ENCODE measurements around the gene GAL3ST1. TPM values are rescaled to one million over a fixed set of nuclear protein-coding genes. Genes with fewer than 3 reads are reported as not detected.

Gene GAL3ST1
- total RNA-seq, 5 donors from 2014 or later (not counting 1 experiment from before 2014, with no cell fraction given) = 1.1 to 1.5 (median 1.5) TPM; not detected in 2

GRCh38 chr22:30521368-30522156, 52.9 kb downstream of the GAL3ST1 start:
- POLR2A ChIA-PET = no interaction called here
- CTCF ChIA-PET = no interaction called here
- WGBS (ENCODE audit: insufficient coverage) = 76% methylated on average over 3 of the region's 5 CpGs

DNA sequence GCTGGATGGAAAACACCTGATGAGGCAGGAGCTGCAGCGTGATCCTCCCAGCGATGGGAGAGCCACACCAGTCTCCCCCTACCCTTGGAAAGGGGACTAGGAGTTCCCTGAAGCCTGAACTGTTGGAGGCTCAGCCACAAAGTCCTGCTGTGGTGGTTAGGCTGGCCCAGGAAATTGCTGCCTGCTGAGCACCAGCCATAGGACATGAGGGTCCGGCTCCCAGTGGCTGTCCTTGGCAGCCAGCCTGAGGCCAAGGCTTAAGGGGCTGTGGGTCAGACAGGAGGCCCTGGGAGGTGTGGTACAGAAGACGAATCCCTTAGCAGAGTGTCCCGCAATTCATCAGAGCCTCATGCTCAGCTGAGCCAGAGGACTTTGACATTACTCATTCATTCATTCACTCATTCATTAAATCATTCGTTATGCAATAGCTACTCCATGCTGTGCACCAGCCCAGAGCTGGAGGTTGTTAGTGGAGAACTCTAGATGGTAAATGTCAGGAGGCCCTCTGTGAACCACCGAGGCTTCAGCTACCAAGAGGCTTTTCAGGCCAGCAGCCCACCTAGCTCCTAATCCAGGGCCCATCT, 54.5 kb downstream of the GAL3ST1 start:
- peaks cover 9 to 11% of the 10 kb centered on the region in 2 donors for H3K27me3 Mint-ChIP-seq
- ATAC-seq (replicated peaks in 1 of 4) (no peak), DNase-seq (no peak)
- Histone ChIP-seq H3K36me3 (ENCODE audit: control insufficient read depth in 2 of 2, extremely low read depth in 1 of 2, insufficient read depth in 1 of 2, low read length in 1 of 2) (no peaks in the 10 kb centered on the region), H3K4me1 (ENCODE audit: control insufficient read depth in 1 of 2, extremely low read depth in 1 of 2, insufficient read depth in 2 of 2, low read length in 2 of 2) (no peaks in the 10 kb centered on the region), H3K9me3 (no peaks in the 10 kb centered on the region), H3K27ac (ENCODE audit: low read length) (no peak overlapping the region), H3K27me3 (replicated peaks in 1 of 2; ENCODE audit: control insufficient read depth in 2 of 2, extremely low read depth in 1 of 2, insufficient read depth in 2 of 2, low read length in 1 of 2) (peaks cover 0 to 25% of the 10 kb centered on the region in 2 experiments), H3K4me3 (ENCODE audit: control insufficient read depth in 1 of 2, extremely low read depth in 1 of 2, low read length in 1 of 2) (no peak overlapping the region)
- ChIA-PET CTCF (no interaction called here), POLR2A (no interaction called here)
- no peak overlapping the region for H3K4me3 Mint-ChIP-seq
- H3K36me3 Mint-ChIP-seq = no peaks in the 10 kb centered on the region
- no peaks in the 10 kb centered on the region for H3K9me3 Mint-ChIP-seq
- H3K27ac Mint-ChIP-seq = no peak overlapping the region
- WGBS (ENCODE audit: insufficient coverage) = 75% methylated on average over 1 of the region's 7 CpGs
- H3K4me1 Mint-ChIP-seq = no peaks in the 10 kb centered on the region

More at GRCh38 chr22:30521368-30522156, 52.9 kb downstream of the GAL3ST1 start:
- Histone ChIP-seq H3K4me1 (ENCODE audit: control insufficient read depth in 1 of 2, extremely low read depth in 1 of 2, insufficient read depth in 2 of 2, low read length in 2 of 2) (no peaks in the 10 kb centered on the region), H3K4me3 (ENCODE audit: control insufficient read depth in 1 of 2, extremely low read depth in 1 of 2, low read length in 1 of 2) (no peak overlapping the region), H3K9me3 (no peaks in the 10 kb centered on the region), H3K27ac (ENCODE audit: low read length) (no peak overlapping the region), H3K36me3 (ENCODE audit: control insufficient read depth in 2 of 2, extremely low read depth in 1 of 2, insufficient read depth in 1 of 2, low read length in 1 of 2) (no peaks in the 10 kb centered on the region), H3K27me3 (replicated peaks in 1 of 2; ENCODE audit: control insufficient read depth in 2 of 2, extremely low read depth in 1 of 2, insufficient read depth in 2 of 2, low read length in 1 of 2) (peaks cover 0 to 35% of the 10 kb centered on the region in 2 experiments)
- Mint-ChIP-seq H3K9me3 (no peaks in the 10 kb centered on the region), H3K4me1 (no peaks in the 10 kb centered on the region), H3K4me3 (no peak overlapping the region), H3K27me3 (peaks cover 9 to 15% of the 10 kb centered on the region in 2 donors), H3K36me3 (no peaks in the 10 kb centered on the region), H3K27ac (no peak overlapping the region)
- ATAC-seq (replicated peaks in 1 of 4) (no peak), DNase-seq (no peak)

GRCh38 chr22:30516731-30517130, 57.7 kb downstream of the GAL3ST1 start:
- Mint-ChIP-seq H3K4me1 (no peaks in the 10 kb centered on the region), H3K27me3 (peaks cover 2 to 7% of the 10 kb centered on the region in 2 donors), H3K4me3 (no peak overlapping the region), H3K27ac (no peak overlapping the region), H3K36me3 (no peaks in the 10 kb centered on the region), H3K9me3 (no peaks in the 10 kb centered on the region)
- Histone ChIP-seq H3K4me1 (ENCODE audit: control insufficient read depth in 1 of 2, extremely low read depth in 1 of 2, insufficient read depth in 2 of 2, low read length in 2 of 2) (no peaks in the 10 kb centered on the region), H3K4me3 (ENCODE audit: control insufficient read depth in 1 of 2, extremely low read depth in 1 of 2, low read length in 1 of 2) (no peak overlapping the region), H3K27me3 (replicated peaks in 1 of 2; ENCODE audit: control insufficient read depth in 2 of 2, extremely low read depth in 1 of 2, insufficient read depth in 2 of 2, low read length in 1 of 2) (peaks cover 0 to 6% of the 10 kb centered on the region in 2 experiments), H3K27ac (ENCODE audit: low read length) (no peak overlapping the region), H3K9me3 (no peaks in the 10 kb centered on the region), H3K36me3 (ENCODE audit: control insufficient read depth in 2 of 2, extremely low read depth in 1 of 2, insufficient read depth in 1 of 2, low read length in 1 of 2) (no peaks in the 10 kb centered on the region)
- ATAC-seq (replicated peaks in 1 of 4) (no peak), DNase-seq (no peak)
- ChIA-PET POLR2A (interaction anchor here in 1 of 2 donors (0.5 kb wide), 1 partner anchor 64 kb away, joined by 3 read pairs; no protein-coding TSS in a partner anchor), CTCF (interaction anchor here in 1 of 2 donors (1.0 kb wide), 1 partner anchor 511 kb away, joined by 3 read pairs; no protein-coding TSS in a partner anchor)
- WGBS (ENCODE audit: insufficient coverage) = 73% methylated on average over 3 of the region's 5 CpGs

GRCh38 chr22:30516273-30516672, 58.2 kb downstream of the GAL3ST1 start:
- Mint-ChIP-seq H3K4me1 (no peaks in the 10 kb centered on the region), H3K27me3 (peaks cover 2 to 6% of the 10 kb centered on the region in 2 donors), H3K4me3 (no peak overlapping the region), H3K27ac (no peak overlapping the region), H3K9me3 (no peaks in the 10 kb centered on the region), H3K36me3 (no peaks in the 10 kb centered on the region)
- H3K9me3 ChIP-seq = no peaks in the 10 kb centered on the region
- WGBS (ENCODE audit: insufficient coverage) = 80% methylated on average over 2 of the region's 6 CpGs
- H3K4me3 ChIP-seq (ENCODE audit: control insufficient read depth in 1 of 2, extremely low read depth in 1 of 2, low read length in 1 of 2) = no peak overlapping the region
- H3K4me1 ChIP-seq (ENCODE audit: control insufficient read depth in 1 of 2, extremely low read depth in 1 of 2, insufficient read depth in 2 of 2, low read length in 2 of 2) = no peaks in the 10 kb centered on the region
- ChIA-PET POLR2A (no interaction called here), CTCF (interaction anchor here in 1 of 2 donors (1.0 kb wide), 1 partner anchor 511 kb away, joined by 3 read pairs; no protein-coding TSS in a partner anchor)
- no peaks in the 10 kb centered on the region for H3K36me3 ChIP-seq (ENCODE audit: control insufficient read depth in 2 of 2, extremely low read depth in 1 of 2, insufficient read depth in 1 of 2, low read length in 1 of 2)
- no peak for DNase-seq
- no peak overlapping the region for H3K27ac ChIP-seq (ENCODE audit: low read length)
- peaks cover 0 to 6% of the 10 kb centered on the region in 2 experiments for H3K27me3 ChIP-seq (replicated peaks in 1 of 2; ENCODE audit: control insufficient read depth in 2 of 2, extremely low read depth in 1 of 2, insufficient read depth in 2 of 2, low read length in 1 of 2)
- no peak for ATAC-seq (replicated peaks in 1 of 4)

DNA sequence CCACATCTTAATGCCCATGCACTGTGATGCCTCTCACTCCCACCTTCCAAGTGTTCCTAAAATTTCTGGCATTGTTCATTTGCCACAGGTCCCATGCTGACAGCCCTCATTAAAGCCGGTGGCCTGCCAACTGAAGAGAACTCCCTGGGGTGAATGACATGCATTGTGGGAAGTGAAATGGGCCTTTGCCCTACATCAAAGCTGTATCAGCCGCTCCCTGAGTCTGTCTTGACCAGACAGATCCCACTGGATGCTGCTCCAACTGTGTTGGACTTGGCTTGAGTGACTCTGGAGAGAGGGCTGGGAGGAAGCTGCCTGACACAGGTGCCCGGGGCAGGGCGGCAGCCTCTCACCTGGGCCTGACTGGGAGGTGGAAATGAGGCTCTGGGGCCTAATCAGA, 60.2 kb downstream of the GAL3ST1 start:
- no peak overlapping the region for H3K27ac ChIP-seq (ENCODE audit: low read length)
- POLR2A ChIA-PET = interaction anchor here in 1 of 2 donors (0.6 kb wide), 1 partner anchor 11 kb away, joined by 3 read pairs; no protein-coding TSS in a partner anchor

DNA sequence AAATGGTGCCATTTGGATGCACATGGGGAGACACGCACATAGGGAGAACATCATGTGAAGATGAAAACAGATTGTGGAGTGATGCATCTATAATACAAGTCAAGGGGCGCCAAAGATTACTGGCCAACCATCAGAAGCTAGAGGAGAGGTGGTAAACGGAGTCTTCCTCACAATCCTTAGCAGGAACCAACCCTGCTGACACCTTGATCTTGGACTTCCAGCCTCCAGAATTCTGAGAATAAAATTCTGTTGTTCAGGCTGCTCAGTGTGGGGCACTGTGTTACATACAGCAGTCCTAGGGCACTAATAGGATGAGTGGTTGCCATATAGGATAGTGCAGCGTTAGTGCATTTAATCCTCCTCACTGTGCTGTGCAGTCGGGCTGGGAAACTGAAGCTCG, 61.0 kb downstream of the GAL3ST1 start:
- DNase-seq = no peak

More for the DNA sequence above, 60.2 kb downstream of the GAL3ST1 start:
- WGBS (ENCODE audit: insufficient coverage) = 78% methylated on average over 1 of the region's 4 CpGs
- no peaks in the 10 kb centered on the region for H3K9me3 Mint-ChIP-seq
- Histone ChIP-seq H3K27me3 (replicated peaks in 1 of 2; ENCODE audit: control insufficient read depth in 2 of 2, extremely low read depth in 1 of 2, insufficient read depth in 2 of 2, low read length in 1 of 2) (no peaks in the 10 kb centered on the region), H3K4me3 (ENCODE audit: control insufficient read depth in 1 of 2, extremely low read depth in 1 of 2, low read length in 1 of 2) (no peak overlapping the region), H3K4me1 (ENCODE audit: control insufficient read depth in 1 of 2, extremely low read depth in 1 of 2, insufficient read depth in 2 of 2, low read length in 2 of 2) (no peaks in the 10 kb centered on the region), H3K36me3 (ENCODE audit: control insufficient read depth in 2 of 2, extremely low read depth in 1 of 2, insufficient read depth in 1 of 2, low read length in 1 of 2) (no peaks in the 10 kb centered on the region), H3K9me3 (no peaks in the 10 kb centered on the region)
- ATAC-seq (replicated peaks in 1 of 4) (no peak), DNase-seq (no peak)
- no peaks in the 10 kb centered on the region for H3K36me3 Mint-ChIP-seq
- H3K27ac Mint-ChIP-seq = no peak overlapping the region
- H3K27me3 Mint-ChIP-seq = peaks cover 5 to 6% of the 10 kb centered on the region in 2 donors
- no peak overlapping the region for H3K4me3 Mint-ChIP-seq
- H3K4me1 Mint-ChIP-seq = no peaks in the 10 kb centered on the region
- CTCF ChIA-PET = no interaction called here

More for the DNA sequence above, 61.0 kb downstream of the GAL3ST1 start:
- no peak overlapping the region for H3K27ac Mint-ChIP-seq
- no peaks in the 10 kb centered on the region for H3K36me3 Mint-ChIP-seq
- H3K4me1 ChIP-seq (ENCODE audit: control insufficient read depth in 1 of 2, extremely low read depth in 1 of 2, insufficient read depth in 2 of 2, low read length in 2 of 2) = no peaks in the 10 kb centered on the region
- ATAC-seq (replicated peaks in 1 of 4) = no peak
- no peak overlapping the region for H3K4me3 ChIP-seq (ENCODE audit: control insufficient read depth in 1 of 2, extremely low read depth in 1 of 2, low read length in 1 of 2)
- 91% methylated on average over 3 of the region's 6 CpGs for WGBS (ENCODE audit: insufficient coverage)
- H3K27me3 Mint-ChIP-seq = peaks cover 4 to 7% of the 10 kb centered on the region in 2 donors
- no peaks in the 10 kb centered on the region for H3K4me1 Mint-ChIP-seq
- POLR2A ChIA-PET = no interaction called here
- H3K27ac ChIP-seq (ENCODE audit: low read length) = no peak overlapping the region
- no peaks in the 10 kb centered on the region for H3K9me3 ChIP-seq
- H3K36me3 ChIP-seq (ENCODE audit: control insufficient read depth in 2 of 2, extremely low read depth in 1 of 2, insufficient read depth in 1 of 2, low read length in 1 of 2) = no peaks in the 10 kb centered on the region
- no peak overlapping the region for H3K4me3 Mint-ChIP-seq
- no peaks in the 10 kb centered on the region for H3K9me3 Mint-ChIP-seq
- CTCF ChIA-PET = no interaction called here
- peaks cover 0 to 3% of the 10 kb centered on the region in 2 experiments for H3K27me3 ChIP-seq (replicated peaks in 1 of 2; ENCODE audit: control insufficient read depth in 2 of 2, extremely low read depth in 1 of 2, insufficient read depth in 2 of 2, low read length in 1 of 2)

Data from T-cell (primary cell).